HG03039 (cell line): Measurements from ENCODE around the gene VAV1.

ENCODE experiments used
- ATAC-seq: cut with Tn5 transposase; IDR thresholded peaks from one replicate; pipeline ENCODE4 v1.9.1; 2021; ENCODE audit warnings: mild to moderate bottlenecking, moderate library complexity; ENCODE audit not compliant: unreplicated experiment

VAV1 gene

GRCh38 chr19:6772028-6772865 is at the start of gene VAV1:
Gene VAV1, plus strand, starts transcription at chr19:6772708. Its CDS starts 100 bp downstream, at chr19:6772808.
- peak; percentile 42 for ATAC-seq

GRCh38 chr19:6723108-6723618 is 49.3 kb upstream of the VAV1 start:
- ATAC-seq: no peak

- no peak for ATAC-seq
Measured at GRCh38 chr19:6723738-6724137, 48.8 kb upstream of the VAV1 start.

GRCh38 chr19:6724631-6725492 is 47.6 kb upstream of the VAV1 start:
- no peak for ATAC-seq

GRCh38 chr19:6725513-6726231 is 46.8 kb upstream of the VAV1 start:
- no peak for ATAC-seq

GRCh38 chr19:6728346-6728745 is 44.2 kb upstream of the VAV1 start:
- no peak for ATAC-seq

GRCh38 chr19:6729573-6730152 is 42.8 kb upstream of the VAV1 start:
- ATAC-seq: no peak

GRCh38 chr19:6730153-6730804 is 42.2 kb upstream of the VAV1 start:
- ATAC-seq: no peak

GRCh38 chr19:6730941-6731670 is 41.4 kb upstream of the VAV1 start:
- ATAC-seq: no peak

GRCh38 chr19:6731822-6732221 is 40.7 kb upstream of the VAV1 start:
- ATAC-seq: no peak

GRCh38 chr19:6732803-6733337 is 39.6 kb upstream of the VAV1 start:
- no peak for ATAC-seq

GRCh38 chr19:6733338-6734095 is 39.0 kb upstream of the VAV1 start:
- no peak for ATAC-seq

GRCh38 chr19:6734096-6734696 is 38.3 kb upstream of the VAV1 start:
- ATAC-seq: no peak

GRCh38 chr19:6735181-6735911 is 37.2 kb upstream of the VAV1 start:
- ATAC-seq: no peak

- ATAC-seq: no peak
Measured at GRCh38 chr19:6736169-6736916, 36.2 kb upstream of the VAV1 start.

- no peak for ATAC-seq
Measured at GRCh38 chr19:6736917-6737283, 35.6 kb upstream of the VAV1 start.
